ENCODE measurements around the gene FYCO1. TPM values are rescaled to one million over a fixed set of nuclear protein-coding genes. Genes with fewer than 3 reads are reported as not detected.
A peak's percentile ranks its signal among the peaks of the same experiment; 100 is the strongest.

Gene FYCO1
- total and polyA plus RNA-seq, 7 donors = 14.0 to 129 (median 68.3) TPM

- TF ChIP-seq, protein P1, sequence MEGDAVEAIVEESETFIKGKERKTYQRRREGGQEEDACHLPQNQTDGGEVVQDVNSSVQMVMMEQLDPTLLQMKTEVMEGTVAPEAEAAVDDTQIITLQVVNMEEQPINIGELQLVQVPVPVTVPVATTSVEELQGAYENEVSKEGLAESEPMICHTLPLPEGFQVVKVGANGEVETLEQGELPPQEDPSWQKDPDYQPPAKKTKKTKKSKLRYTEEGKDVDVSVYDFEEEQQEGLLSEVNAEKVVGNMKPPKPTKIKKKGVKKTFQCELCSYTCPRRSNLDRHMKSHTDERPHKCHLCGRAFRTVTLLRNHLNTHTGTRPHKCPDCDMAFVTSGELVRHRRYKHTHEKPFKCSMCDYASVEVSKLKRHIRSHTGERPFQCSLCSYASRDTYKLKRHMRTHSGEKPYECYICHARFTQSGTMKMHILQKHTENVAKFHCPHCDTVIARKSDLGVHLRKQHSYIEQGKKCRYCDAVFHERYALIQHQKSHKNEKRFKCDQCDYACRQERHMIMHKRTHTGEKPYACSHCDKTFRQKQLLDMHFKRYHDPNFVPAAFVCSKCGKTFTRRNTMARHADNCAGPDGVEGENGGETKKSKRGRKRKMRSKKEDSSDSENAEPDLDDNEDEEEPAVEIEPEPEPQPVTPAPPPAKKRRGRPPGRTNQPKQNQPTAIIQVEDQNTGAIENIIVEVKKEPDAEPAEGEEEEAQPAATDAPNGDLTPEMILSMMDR (IDR thresholded peaks at IDR 0.05) = no peak
- Histone ChIP-seq H3K4me3 (peak overlapping the region; percentile 44), H3K36me3 (ENCODE audit: insufficient read depth in 1 of 2, low read depth in 1 of 2) (peaks cover 5 to 98% of the 10 kb centered on the region in 2 donors), H3K4me1 (peaks cover 37% of the 10 kb centered on the region), H3K9me3 (no peaks in the 10 kb centered on the region), H3K27me3 (ENCODE audit: insufficient read depth in 3 of 3, low read length in 2 of 3) (no peaks in the 10 kb centered on the region), H3K27ac (peak overlapping the region; percentile 99)
- 34 to 51% (median 41%) methylated on average over 17 of the region's 17 CpGs for WGBS, 3 donors
- ATAC-seq (peak in 3 of 4 donors; percentile 30 to 43 (median 36)), DNase-seq (peak in 1 of 2 donors; percentile 65)
- intact Hi-C loops (cut with DNase I) = no loop called here
Observed at GRCh38 chr3:45966371-45966791, 29.2 kb downstream of the FYCO1 start.

DNA sequence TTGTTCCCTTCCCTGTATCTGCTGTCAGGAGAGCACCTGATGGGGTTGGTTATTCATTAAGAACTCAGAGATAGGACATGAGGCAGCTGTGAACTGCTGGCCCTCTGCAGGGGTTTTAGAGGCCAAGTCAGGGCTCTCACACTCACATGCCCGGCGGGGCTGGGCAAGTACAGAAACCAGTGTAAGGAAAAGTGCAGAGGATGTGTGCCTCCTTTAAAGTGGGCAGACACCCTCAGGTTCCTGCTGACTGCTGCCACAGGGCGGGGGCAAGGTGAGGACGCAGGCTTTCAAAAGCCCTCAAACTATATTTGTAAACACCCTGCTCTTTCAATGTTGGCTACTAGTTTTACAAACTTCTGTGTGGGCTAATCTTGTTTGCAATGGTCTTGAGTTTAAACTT is 30.0 kb downstream of the FYCO1 start:
- Histone ChIP-seq H3K27me3 (ENCODE audit: insufficient read depth in 3 of 3, low read length in 2 of 3) (no peaks in the 10 kb centered on the region), H3K36me3 (ENCODE audit: insufficient read depth in 1 of 2, low read depth in 1 of 2) (peaks cover 5 to 99% of the 10 kb centered on the region in 2 donors), H3K9me3 (no peaks in the 10 kb centered on the region), H3K4me1 (peaks cover 37% of the 10 kb centered on the region), H3K4me3 (peak overlapping the region; percentile 44), H3K27ac (peak overlapping the region; percentile 43)
- TF ChIP-seq, protein P1 (IDR thresholded peaks at IDR 0.05) = no peak
- no peak for DNase-seq
- no peak for ATAC-seq
- WGBS, 3 donors = 47 to 60% (median 47%) methylated on average over 4 of the region's 4 CpGs
- intact Hi-C loops (cut with DNase I) = no loop called here

GRCh38 chr3:45965253-45965652 is 30.4 kb downstream of the FYCO1 start:
- WGBS, 3 donors = 53 to 79% (median 60%) methylated on average over 4 of the region's 4 CpGs
- no peak for DNase-seq
- H3K27ac ChIP-seq = peak overlapping the region; percentile 43
- peak overlapping the region; percentile 44 for H3K4me3 ChIP-seq
- no peak for ATAC-seq
- no peaks in the 10 kb centered on the region for H3K9me3 ChIP-seq
- no peaks in the 10 kb centered on the region for H3K27me3 ChIP-seq (ENCODE audit: insufficient read depth in 3 of 3, low read length in 2 of 3)
- peaks cover 5 to 100% of the 10 kb centered on the region in 2 donors for H3K36me3 ChIP-seq (ENCODE audit: insufficient read depth in 1 of 2, low read depth in 1 of 2)
- TF ChIP-seq, protein P1 (IDR thresholded peaks at IDR 0.05) = no peak
- peaks cover 37% of the 10 kb centered on the region for H3K4me1 ChIP-seq
- intact Hi-C loops (cut with DNase I) = no loop called here

DNA sequence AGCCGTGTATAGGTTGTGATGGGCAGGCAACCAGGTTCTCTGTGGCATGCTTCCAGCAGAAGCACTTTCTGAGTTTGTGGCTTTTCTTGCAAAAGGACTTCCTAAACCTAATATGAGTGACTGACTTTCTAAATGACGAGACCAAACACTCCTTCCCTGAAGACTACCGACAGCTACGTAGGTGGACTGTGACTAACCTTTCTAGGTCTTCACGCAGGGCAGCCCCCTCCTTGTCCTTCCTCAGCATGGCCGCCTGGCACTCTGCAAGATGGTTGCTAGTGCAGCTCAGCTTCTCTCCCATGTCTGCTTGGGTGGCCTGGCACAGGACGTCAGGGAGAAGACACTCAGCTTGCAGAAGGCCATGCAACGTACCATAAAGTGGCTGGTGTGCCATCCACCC is 31.5 kb downstream of the FYCO1 start:
- Histone ChIP-seq H3K4me3 (no peak overlapping the region), H3K27ac (peak overlapping the region; percentile 43), H3K36me3 (ENCODE audit: insufficient read depth in 1 of 2, low read depth in 1 of 2) (peaks cover 8 to 100% of the 10 kb centered on the region in 2 donors), H3K27me3 (ENCODE audit: insufficient read depth in 3 of 3, low read length in 2 of 3) (no peaks in the 10 kb centered on the region), H3K4me1 (peaks cover 37% of the 10 kb centered on the region), H3K9me3 (no peaks in the 10 kb centered on the region)
- ATAC-seq (no peak), DNase-seq (no peak)
- intact Hi-C loops (cut with DNase I) = no loop called here
- 77 to 85% (median 80%) methylated on average over 8 of the region's 8 CpGs for whole genome bisulfite sequencing, 3 donors
- TF ChIP-seq, protein P1 (IDR thresholded peaks at IDR 0.05) = no peak

- Histone ChIP-seq H3K9me3 (no peaks in the 10 kb centered on the region), H3K27me3 (ENCODE audit: insufficient read depth in 3 of 3, low read length in 2 of 3) (no peaks in the 10 kb centered on the region), H3K4me1 (peaks cover 38% of the 10 kb centered on the region), H3K27ac (peak overlapping the region; percentile 88), H3K4me3 (no peak overlapping the region), H3K36me3 (ENCODE audit: insufficient read depth in 1 of 2, low read depth in 1 of 2) (peaks cover 11 to 100% of the 10 kb centered on the region in 2 donors)
- ATAC-seq (no peak), DNase-seq (no peak)
- 80 to 88% (median 81%) methylated on average over 5 of the region's 5 CpGs for WGBS, 3 donors
- TF ChIP-seq, protein P1 (IDR thresholded peaks at IDR 0.05) = no peak
- intact Hi-C loops (cut with DNase I) = no loop called here
Observed at GRCh38 chr3:45962033-45962432, 33.6 kb downstream of the FYCO1 start.

Data from psoas muscle (tissue), 8 donors.